DMS79 treated with DMSO at 0.1 percent for 48 hours (cell line): ENCODE data around the gene ANKFY1.
A peak's percentile ranks its signal among the peaks of the same experiment; 100 is the strongest.
"Not testable (repeated sequence)": the region's sequence is repeated elsewhere in the genome, so short reads cannot be mapped to it uniquely, and the experiment has no call there.

Experiments used
- DNase-seq: peaks from one replicate; lab custom pipeline; 2025; lab: John Stamatoyannopoulos, UW

The ANKFY1 gene

DNA sequence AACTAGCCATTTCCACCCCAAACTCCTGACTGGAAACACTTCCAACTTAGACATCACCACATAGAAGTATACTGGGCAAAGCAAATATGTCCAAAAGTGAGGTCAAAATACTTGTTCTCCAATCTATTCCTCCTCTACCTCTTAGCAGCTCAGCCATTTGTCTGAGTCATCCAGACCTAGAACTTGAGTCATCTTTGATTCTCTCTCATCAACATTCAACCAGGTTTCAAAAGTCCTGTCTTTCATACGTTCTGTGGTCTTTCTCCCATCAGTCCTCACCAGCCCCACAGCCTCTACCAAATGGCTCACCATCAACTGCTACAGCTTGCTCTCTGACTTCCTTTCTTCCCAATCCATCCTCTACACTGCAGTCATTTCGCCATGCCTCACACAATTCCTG lies 6.8 kb downstream of the ANKFY1 start:
- DNase-seq, result no peak

DNA sequence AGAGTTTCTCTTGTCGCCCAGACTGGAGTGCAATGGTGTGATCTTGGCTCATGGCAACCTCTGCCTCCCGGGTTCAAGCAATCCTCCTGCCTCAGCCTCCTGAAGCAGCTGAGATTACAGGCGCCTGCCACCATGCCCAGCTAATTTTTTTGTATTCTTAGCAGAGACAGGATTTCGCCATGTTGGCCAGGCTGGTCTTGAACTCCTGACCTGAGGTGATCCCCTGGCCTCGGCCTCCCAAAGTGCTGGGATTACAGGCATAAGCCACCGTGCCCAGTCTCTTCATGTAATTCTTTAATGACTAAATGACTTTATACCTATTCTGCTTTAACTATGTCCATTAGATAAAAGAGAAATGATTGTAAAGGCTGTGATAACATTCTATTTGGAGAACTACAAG lies 8.5 kb downstream of the ANKFY1 start:
- not testable (repeated sequence) for DNase-seq

DNA sequence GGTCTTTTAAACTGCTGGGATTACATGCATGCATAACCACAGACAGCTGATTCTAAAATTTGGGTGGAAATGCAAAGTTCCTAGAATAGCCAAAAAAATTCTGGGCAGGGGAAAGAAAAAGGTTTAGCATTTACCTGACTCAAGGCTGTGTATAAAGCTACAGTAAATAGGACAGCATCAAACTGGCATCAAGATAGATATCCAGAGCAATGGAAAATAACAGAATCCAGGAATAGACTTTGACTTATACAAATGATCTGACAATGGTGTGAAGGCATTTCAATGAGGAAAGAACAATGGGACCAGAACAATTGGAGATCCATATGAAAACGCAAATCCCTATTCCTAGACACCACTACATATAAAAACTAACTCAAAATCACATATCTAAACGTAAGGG lies 12.9 kb downstream of the ANKFY1 start:
- no peak for DNase-seq

GRCh38 chr17:4249452-4250029 lies 14.2 kb downstream of the ANKFY1 start:
- peak; percentile 63 for DNase-seq

GRCh38 chr17:4248504-4249277 lies 15.1 kb downstream of the ANKFY1 start:
- DNase-seq, result no peak

DNA sequence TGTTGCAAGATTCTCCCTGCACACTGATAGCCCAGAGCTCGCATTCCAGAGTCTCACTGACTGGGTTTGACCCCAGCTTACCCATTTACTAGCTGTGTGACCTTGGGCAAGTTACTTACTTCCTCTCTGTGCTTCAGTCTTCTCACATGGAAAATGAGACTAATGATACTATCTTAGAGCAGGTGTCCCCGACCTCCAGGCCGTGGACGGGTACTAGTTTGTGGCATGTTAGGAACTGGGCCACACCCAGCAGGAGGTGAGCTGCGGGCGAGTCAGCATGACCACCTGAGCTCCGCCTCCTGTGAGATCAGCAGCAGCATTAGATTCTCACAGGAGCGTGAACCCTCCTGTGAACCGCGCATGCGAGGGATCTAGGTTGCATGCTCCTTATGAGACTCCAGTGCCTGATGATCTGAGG lies 15.8 kb downstream of the ANKFY1 start:
- DNase-seq, result peak; percentile 71

- peak; percentile 97 for DNase-seq
Observed at GRCh38 chr17:4247361-4247970, 16.3 kb downstream of the ANKFY1 start.

DNA sequence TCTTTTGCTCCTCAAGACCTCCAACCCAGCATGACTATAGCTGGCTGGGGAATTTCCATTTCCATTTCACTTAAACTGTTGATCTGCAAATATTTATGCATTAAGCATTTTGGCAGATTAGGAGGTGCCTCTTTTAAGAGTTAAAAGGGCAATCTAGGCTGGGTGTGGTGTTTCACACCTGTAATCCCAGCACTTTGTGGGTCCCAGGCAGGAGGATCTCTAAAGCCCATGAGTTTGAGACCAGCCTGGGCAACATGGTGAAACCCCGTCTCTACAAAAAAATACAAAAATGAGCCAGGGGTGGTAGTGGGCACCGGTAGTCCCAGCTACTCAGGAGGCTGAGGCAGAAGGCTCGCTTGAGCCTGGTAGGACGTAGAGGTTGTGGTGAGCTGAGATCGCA lies 17.1 kb downstream of the ANKFY1 start:
- no peak for DNase-seq

- DNase-seq, result no peak
Observed at GRCh38 chr17:4241535-4241934, 22.2 kb downstream of the ANKFY1 start.

GRCh38 chr17:4236456-4236855 lies 27.3 kb downstream of the ANKFY1 start:
- no peak for DNase-seq

DNA sequence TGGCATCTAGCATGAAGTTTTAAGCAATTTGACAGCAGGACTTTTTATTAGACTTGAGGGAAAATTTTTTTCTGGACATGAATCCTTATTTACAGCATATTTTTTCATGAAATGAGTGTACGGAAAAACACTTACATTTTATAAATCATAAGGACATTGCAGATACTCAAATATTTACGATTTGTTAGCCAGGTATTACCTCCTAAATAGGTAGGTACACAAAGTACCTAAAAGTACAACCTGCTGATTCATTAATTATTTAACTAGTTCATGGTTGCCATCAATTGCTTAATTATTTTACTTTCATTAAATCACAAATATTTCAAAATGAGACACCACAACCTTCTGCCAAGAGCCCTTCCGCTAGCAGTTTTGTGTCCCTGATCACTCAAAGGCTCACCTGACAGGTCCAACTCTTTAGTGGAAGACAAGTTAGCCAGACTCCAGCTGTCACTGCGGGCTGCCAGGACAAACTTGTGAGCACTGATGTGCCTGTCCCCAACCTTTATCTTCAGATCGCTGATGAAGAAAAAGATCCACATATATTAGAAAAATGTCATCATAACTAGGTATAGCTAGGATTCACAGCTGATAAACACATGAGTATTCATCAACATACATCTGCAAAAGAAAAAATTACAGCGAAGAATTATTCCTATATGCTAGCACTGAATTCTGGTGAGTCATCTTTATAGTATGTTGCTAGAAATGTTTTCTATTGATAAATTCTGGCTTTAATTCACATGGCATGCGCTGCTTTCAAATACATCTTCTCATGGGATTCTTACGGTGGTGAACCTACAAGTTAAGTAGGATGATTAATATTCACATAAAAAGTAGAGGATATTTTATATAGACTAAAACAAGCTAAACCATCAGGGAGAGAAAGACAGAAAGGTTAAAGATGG lies 28.2 kb downstream of the ANKFY1 start:
- DNase-seq, result no peak

GRCh38 chr17:4234401-4234800 lies 29.4 kb downstream of the ANKFY1 start:
- no peak for DNase-seq

DNA sequence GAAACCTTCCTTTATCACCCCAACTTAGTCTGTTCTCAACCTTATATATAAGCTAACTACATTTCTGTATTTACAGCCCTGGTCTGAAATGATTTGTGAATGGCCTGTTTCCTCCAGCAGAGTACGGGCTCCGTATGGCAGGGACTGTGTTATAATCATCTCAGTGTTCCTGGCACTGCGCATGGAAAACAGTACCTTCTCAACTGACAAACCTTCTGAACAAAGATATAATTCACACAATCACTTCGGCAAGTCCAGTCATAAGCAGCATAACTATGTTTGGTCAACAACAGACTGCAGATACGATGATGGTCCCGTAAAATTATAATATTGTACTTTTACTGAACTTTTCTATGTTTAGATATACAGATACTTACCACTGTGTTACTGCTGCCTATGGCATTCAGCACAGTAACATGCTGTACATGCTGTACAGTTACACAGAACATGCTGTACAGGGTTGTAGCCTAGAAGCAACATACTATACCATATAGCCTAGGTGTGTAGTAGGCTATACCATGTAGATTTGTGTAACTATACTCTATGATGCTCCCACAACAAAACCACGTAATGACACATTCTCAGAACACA lies 30.0 kb downstream of the ANKFY1 start:
- no peak for DNase-seq

GRCh38 chr17:4232168-4232813 lies 31.5 kb downstream of the ANKFY1 start:
- DNase-seq, result peak; percentile 90

- peak; percentile 70 for DNase-seq
Observed at GRCh38 chr17:4229627-4230541, 33.9 kb downstream of the ANKFY1 start.

GRCh38 chr17:4221899-4222659 lies 41.7 kb downstream of the ANKFY1 start:
- DNase-seq, result no peak

DNA sequence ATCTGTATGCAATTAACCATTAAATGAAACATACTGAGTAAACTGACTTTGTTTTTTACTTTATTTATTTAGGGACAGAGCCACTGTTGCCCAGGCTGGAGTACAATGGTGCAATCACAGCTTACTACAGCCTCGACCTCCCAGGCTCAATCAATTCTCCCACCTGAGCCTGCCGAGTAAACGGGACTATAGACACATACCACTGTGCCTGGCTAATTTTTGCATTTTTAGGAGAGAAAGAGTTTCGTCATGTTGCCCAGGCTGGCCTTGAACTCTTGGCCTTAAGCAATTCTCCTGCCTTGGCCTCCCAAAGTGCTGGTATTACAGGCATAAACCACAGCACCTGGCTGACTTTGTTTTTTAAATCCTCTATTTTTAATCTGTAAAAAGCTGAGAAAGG lies 42.6 kb downstream of the ANKFY1 start:
- no peak for DNase-seq

DNA sequence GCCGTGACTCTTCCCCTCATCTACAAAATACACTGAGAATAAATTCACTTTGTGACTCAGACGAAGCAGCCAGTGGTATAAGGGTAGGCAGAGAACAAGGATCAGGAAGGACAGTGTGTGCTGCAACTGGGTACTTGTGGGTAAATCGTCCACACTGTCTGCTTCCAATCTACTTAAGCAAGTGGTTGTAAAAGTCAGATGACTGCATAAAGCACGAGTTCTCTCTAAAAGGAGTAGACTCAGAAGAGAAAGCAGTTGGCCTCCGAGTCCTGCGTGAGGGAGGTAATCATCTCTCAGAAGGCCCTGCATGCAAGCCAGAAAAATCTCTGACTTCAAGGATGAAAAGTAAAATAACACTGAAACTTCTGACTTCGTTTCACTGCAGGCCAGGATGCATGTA lies 43.1 kb downstream of the ANKFY1 start:
- DNase-seq, result peak; percentile 29

DNA sequence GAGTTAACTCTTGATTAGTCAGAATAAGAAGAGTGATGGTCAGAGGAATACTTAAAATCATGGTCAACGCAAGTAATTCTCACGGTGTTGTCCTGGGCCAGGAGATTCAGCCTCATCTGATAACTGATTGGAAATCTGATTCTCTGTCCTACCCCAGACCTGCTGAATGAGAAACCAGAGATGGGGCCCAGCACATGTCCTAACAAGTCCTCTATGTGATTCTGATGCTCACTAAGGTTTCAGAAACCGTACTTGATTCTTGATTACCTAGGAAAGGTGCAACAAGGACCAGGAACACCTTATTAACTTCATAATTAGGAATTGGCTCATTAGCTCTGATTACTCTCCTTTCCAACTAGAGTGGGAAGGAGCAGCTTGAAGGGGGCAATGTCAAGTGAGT lies 44.5 kb downstream of the ANKFY1 start:
- DNase-seq, result no peak
